HTERT RPE-1 (cell line): ENCODE measurements around the gene F5.
"Not testable (repeated sequence)": the region's sequence is repeated elsewhere in the genome, so short reads cannot be mapped to it uniquely, and the experiment has no call there.

Experiments used
- in situ Hi-C: fragments of 300-500 bp; cut with MboI; formaldehyde crosslinking; loops from 4 replicates; pipeline ENCODE4 v1.14.3; 2020; ENCODE audit warnings: low sequenced_read_pairs

The F5 gene

GRCh38 chr1:169546087-169546995 is 39.9 kb downstream of the F5 start:
- in situ Hi-C loops: no loop called here

DNA sequence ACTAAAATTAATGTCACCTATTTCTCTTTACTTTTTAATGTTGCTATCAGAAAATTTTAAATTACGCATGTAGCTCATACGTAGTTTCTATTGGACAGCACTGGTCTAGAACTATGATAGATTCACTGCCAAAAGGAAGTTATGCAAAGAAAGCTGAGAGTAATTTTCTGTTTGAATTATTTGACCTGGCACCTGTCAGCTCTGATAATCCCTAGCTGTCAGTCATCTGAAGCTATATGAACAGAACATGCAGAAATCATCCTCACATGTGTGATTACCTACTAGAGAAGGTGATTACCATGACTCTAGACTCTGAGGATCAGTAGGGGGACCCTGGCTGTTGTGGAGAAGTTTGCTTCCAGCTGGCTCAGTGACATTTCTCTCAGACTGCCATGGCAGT is 40.8 kb downstream of the F5 start:
- in situ Hi-C loops: no loop called here

DNA sequence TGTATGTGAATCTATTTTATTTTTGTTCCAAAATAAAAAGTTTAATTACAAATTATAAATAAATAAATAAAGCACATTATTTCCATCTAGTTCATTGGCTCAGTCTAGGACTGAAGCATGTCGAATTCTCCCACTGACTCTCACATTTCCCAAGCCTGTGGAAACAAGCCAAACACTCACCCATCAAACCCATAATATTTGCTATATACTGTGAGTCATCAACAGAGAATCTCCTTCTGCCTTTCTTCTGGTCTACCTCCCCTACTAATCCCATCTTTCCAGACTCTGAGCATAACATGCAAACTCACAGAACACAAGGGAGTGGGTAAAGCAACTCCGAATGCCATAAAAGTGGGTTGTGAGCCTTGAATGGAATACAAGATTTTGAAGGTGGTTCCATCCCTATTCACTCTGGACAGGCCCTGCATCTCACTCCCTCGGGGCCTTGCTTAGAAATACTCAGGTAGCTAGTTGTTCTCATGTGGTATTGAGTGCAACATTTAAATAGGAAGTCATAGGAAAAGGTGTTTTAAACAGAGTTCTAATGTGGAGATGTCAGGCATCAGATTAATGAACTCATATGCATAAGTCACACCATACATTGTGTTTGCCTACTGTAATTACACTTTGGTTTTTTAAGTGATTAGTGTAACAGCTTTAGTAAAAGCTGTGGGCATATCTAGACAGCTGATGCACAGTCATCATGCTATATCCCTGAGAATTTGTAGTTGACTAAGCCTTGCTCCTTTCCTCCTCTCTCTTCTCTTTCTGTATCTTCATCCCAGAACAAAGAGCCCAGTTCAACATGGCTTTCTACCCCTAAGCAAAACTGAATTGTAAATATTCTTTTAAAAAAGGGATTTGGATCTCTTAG is 47.0 kb downstream of the F5 start:
- in situ Hi-C loops: no loop called here

- in situ Hi-C loops: no loop called here
These were observed 51.6 kb downstream of the F5 start for GRCh38 chr1:169534653-169535052.

GRCh38 chr1:169533528-169534190 is 52.6 kb downstream of the F5 start:
- in situ Hi-C loops: not testable (repeated sequence)

GRCh38 chr1:169530448-169530847 is 55.8 kb downstream of the F5 start:
- in situ Hi-C loops: no loop called here

DNA sequence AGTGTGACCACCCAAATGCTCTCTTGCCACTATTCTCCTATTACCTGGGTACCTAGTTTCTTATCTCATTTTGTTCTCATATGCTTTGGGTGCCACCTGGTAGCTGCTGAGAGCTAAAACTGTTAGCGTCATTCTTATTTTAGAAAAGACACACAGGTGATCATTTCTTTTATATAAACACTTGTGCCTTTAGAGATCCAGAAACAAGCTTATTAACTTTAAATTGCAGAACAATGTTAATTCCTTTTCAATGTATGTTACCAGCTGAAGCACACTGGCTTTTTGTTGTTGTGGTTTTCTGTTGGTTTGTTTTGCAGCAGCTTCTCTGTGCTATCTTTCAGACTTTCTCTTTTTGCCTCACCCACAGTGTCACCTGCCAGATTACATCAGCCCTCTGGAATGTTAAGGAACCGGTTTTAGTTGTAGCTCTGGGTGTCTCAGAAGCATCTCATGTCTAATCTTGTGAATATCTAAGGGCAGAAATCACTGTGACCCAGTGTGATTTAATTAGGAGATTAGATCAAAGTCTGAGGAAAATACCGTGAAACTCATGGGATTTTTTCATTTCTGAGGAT is 57.1 kb downstream of the F5 start:
- in situ Hi-C loops: no loop called here

- in situ Hi-C loops: no loop called here
These were observed 57.8 kb downstream of the F5 start for GRCh38 chr1:169528215-169529067.

GRCh38 chr1:169527451-169528214 is 58.6 kb downstream of the F5 start:
- in situ Hi-C loops: no loop called here

- in situ Hi-C loops: no loop called here
These were observed 59.3 kb downstream of the F5 start for GRCh38 chr1:169527001-169527400.

- in situ Hi-C loops: no loop called here
These were observed 60.0 kb downstream of the F5 start for GRCh38 chr1:169526120-169526832.

- in situ Hi-C loops: no loop called here
These were observed 60.9 kb downstream of the F5 start for GRCh38 chr1:169525391-169525790.

DNA sequence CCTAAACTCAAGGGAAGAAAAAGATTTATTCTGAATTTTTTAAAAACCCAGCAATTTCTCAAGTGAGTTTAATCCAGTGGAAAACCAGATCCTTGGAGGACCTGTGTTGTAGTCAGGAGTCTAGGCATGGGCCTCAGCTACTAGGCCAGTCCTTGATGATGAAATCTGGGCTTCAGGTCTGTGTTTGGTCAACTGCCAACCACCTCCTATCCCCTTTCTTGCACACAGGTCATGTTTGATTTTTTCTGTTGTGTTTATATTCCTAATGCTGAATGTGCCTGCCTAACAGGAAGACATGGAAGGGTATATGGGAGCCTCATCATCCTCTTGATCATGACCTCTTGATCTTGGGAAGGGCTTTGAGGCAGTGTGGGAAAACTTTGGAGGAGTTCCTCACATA is 62.4 kb downstream of the F5 start:
- in situ Hi-C loops: no loop called here

DNA sequence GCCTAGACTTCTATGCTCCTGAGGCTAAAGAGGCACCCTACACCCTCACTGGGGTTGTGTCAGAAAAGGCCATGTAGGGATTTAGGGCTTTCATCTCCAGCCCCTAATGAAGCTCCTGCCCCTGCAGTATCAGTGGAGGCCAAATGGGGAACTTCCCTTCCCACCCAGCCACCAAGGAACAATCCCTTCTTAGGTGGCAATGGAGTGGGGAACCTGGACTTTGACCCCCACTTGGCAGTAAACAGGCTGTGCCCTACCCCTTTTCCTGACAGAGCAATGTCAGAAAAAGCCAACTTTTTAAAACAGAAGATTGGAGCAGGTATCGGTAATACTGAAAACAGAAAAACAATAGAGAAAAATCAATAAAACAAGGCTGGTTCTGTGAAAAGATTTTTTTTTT is 65.1 kb downstream of the F5 start:
- in situ Hi-C loops: no loop called here

DNA sequence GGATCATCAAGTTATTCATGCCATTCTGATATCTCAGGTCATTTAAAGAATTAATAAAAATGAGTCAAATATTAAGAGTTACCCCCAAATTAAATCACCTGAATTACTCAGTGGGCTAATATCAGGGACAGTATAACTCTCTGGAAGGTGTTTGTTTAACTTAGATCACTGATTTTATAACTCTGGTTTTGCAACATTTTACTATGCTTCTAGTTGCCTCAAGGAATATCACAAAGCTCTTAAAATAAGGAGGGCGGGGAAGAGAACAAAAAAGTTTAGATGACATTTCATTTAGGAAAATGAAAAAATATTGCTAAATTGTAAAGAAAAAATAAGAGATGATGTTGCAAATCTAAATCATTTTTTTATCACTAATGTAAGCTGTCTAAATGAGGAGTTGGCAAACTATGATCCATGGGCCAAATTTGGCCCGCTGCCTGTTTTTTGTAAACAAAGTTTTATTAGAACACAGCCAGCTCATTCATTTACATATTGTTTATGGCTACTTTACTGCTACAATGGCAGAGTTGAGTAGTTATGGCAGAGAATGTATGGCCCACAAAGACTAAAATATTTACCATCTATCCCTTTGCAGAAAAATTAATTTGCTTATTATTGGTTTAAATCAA is 68.6 kb downstream of the F5 start:
- in situ Hi-C loops: no loop called here

DNA sequence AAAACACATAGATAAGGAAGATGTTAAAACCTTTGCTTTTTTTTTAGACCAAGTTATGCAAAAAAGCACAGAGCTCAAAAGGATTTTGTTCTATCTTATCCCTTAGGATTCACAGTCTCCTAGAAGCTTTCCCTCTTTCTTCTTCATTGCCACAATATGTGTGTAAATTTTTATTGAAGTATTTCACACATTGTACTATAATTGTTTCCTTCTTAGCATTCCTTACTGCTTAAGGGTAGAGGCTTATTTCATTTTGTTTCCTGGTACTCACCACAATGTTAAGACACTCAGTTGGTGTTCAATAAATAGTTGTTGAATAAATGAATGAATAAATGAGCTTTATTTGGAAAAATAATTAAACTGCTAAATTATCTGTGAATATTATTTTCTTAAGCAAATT is 70.6 kb downstream of the F5 start:
- in situ Hi-C loops: no loop called here

DNA sequence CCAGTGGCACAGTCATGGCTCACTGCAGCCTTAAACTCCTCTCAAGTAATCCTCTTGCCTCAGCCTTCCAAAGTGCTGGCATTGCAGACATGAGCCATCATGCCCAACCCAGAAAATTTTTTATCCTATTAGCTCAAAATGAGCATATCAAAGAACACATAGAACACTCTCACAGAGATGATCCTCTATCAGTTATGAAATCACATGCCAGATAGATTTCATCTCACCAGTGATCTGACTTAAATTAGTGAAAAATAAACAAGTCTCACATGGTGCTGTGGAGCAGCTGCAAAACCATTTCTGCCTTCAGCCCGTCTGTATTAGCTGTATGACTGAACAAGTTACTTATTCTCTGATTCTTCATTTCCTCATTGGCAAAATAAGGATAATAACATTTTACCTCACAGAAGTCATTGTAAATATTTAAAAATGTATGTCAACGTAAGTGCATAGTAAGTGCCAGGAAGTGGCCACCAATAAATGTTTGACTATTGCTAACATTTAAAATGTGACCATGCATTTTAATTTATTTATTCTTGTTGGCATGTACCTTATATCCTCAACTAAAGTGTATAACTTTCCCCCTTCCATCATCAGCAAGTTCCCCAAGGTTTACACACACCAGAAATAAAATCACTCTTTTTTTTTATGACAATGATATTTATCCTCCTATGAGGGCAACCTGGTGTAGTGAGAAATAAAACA is 71.6 kb downstream of the F5 start:
- in situ Hi-C loops: no loop called here

DNA sequence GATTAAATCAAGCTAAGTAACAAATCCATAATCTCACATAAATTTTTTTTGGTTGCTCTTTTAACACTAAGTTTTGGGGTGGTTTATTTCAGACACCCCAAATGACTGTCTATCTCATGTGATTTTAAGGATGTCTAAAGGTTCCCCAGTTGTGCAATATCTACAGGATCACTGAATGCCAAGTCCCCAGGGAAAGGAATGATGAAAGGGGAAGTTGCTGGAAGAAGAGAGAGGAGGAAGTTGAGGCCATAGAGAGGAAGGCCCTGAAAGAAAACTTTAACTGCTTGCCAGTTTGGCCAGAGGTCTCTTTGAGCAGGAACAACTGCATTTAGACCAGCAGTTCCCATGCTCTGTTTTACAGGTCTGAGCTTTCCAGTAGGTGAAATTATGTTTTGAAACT is 73.1 kb downstream of the F5 start:
- in situ Hi-C loops: no loop called here
